ENCODE measurements around the gene FKBP6. TPM values are rescaled to one million over a fixed set of nuclear protein-coding genes. Genes with fewer than 3 reads are reported as not detected.

FKBP6 gene
- total and polyA plus RNA-seq, 2 of the 13 experiments (the other 11 are each of a cell fraction or from before 2014, with no cell fraction given) = 0.07 to 0.20 TPM

GRCh38 chr7:73308074-73308664 lies 19.8 kb upstream of the FKBP6 start (continued):
- TF ChIP-seq, protein P1, sequence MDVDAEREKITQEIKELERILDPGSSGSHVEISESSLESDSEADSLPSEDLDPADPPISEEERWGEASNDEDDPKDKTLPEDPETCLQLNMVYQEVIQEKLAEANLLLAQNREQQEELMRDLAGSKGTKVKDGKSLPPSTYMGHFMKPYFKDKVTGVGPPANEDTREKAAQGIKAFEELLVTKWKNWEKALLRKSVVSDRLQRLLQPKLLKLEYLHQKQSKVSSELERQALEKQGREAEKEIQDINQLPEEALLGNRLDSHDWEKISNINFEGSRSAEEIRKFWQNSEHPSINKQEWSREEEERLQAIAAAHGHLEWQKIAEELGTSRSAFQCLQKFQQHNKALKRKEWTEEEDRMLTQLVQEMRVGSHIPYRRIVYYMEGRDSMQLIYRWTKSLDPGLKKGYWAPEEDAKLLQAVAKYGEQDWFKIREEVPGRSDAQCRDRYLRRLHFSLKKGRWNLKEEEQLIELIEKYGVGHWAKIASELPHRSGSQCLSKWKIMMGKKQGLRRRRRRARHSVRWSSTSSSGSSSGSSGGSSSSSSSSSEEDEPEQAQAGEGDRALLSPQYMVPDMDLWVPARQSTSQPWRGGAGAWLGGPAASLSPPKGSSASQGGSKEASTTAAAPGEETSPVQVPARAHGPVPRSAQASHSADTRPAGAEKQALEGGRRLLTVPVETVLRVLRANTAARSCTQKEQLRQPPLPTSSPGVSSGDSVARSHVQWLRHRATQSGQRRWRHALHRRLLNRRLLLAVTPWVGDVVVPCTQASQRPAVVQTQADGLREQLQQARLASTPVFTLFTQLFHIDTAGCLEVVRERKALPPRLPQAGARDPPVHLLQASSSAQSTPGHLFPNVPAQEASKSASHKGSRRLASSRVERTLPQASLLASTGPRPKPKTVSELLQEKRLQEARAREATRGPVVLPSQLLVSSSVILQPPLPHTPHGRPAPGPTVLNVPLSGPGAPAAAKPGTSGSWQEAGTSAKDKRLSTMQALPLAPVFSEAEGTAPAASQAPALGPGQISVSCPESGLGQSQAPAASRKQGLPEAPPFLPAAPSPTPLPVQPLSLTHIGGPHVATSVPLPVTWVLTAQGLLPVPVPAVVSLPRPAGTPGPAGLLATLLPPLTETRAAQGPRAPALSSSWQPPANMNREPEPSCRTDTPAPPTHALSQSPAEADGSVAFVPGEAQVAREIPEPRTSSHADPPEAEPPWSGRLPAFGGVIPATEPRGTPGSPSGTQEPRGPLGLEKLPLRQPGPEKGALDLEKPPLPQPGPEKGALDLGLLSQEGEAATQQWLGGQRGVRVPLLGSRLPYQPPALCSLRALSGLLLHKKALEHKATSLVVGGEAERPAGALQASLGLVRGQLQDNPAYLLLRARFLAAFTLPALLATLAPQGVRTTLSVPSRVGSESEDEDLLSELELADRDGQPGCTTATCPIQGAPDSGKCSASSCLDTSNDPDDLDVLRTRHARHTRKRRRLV (CRISPR knock-in tag; IDR thresholded peaks at IDR 0.05) = no peak
- TF ChIP-seq ZNF446 (CRISPR knock-in tag; IDR thresholded peaks at IDR 0.05) = 0 out of 2 replicates have a peak, but pooled peaks have one; percentile 11
- TF ChIP-seq MYPOP (CRISPR knock-in tag; IDR thresholded peaks at IDR 0.05) = no peak
- TF ChIP-seq, protein P2, sequence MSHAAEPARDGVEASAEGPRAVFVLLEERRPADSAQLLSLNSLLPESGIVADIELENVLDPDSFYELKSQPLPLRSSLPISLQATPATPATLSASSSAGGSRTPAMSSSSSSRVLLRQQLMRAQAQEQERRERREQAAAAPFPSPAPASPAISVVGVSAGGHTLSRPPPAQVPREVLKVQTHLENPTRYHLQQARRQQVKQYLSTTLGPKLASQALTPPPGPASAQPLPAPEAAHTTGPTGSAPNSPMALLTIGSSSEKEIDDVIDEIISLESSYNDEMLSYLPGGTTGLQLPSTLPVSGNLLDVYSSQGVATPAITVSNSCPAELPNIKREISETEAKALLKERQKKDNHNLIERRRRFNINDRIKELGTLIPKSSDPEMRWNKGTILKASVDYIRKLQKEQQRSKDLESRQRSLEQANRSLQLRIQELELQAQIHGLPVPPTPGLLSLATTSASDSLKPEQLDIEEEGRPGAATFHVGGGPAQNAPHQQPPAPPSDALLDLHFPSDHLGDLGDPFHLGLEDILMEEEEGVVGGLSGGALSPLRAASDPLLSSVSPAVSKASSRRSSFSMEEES (CRISPR knock-in tag; IDR thresholded peaks at IDR 0.05) = no peak
- no peak for TF ChIP-seq KAT8 (CRISPR knock-in tag; IDR thresholded peaks at IDR 0.05)
- no peak for TF ChIP-seq ETV6 (CRISPR knock-in tag; conservative IDR thresholded peaks at IDR 0.05)
- TF ChIP-seq MIXL1 (CRISPR knock-in tag; IDR thresholded peaks at IDR 0.05) = no peak
- no peak; the same call in 1 of the 2 replicates for TF ChIP-seq ZNF430 (CRISPR knock-in tag; IDR thresholded peaks at IDR 0.05)
- peak; percentile 44; the same call in 1 of the 2 replicates for TF ChIP-seq HDAC1 (CRISPR knock-in tag; IDR thresholded peaks at IDR 0.05)
- TF ChIP-seq MEIS1 (CRISPR knock-in tag; IDR thresholded peaks at IDR 0.05; ENCODE audit: borderline replicate concordance) = no peak; the same call in 1 of the 2 replicates
- TF ChIP-seq MIER3 (CRISPR knock-in tag; IDR thresholded peaks at IDR 0.05; ENCODE audit: borderline replicate concordance) = no peak
- TF ChIP-seq ZNF737 (CRISPR knock-in tag; IDR thresholded peaks at IDR 0.05; ENCODE audit: borderline replicate concordance) = no peak
- no peak for TF ChIP-seq MEIS2 (CRISPR knock-in tag; IDR thresholded peaks at IDR 0.05)
- no peak for TF ChIP-seq DZIP1 (CRISPR knock-in tag; IDR thresholded peaks at IDR 0.05)
- TF ChIP-seq HNF4A (CRISPR knock-in tag; IDR thresholded peaks at IDR 0.05) = no peak
- no peak for TF ChIP-seq FOXC1 (CRISPR knock-in tag; IDR thresholded peaks at IDR 0.05; ENCODE audit: borderline replicate concordance)
- no peak for TF ChIP-seq ZNF354B (CRISPR knock-in tag; IDR thresholded peaks at IDR 0.05)
- no peak for TF ChIP-seq GATA4 (IDR thresholded peaks at IDR 0.05; ENCODE audit: borderline replicate concordance, low read depth)
- no peak for TF ChIP-seq ZNF775 (CRISPR knock-in tag; IDR thresholded peaks at IDR 0.05; ENCODE audit: borderline replicate concordance)
- TF ChIP-seq ZBTB1 (CRISPR knock-in tag; IDR thresholded peaks at IDR 0.05; ENCODE audit: borderline replicate concordance) = no peak
- no peak for TF ChIP-seq NFATC3 (CRISPR knock-in tag; IDR thresholded peaks at IDR 0.05)

Measured in HepG2 (cell line).